ENCODE data around the gene ADRA2A. TPM values are rescaled to one million over a fixed set of nuclear protein-coding genes. Genes with fewer than 3 reads are reported as not detected.

Gene ADRA2A
- total RNA-seq, 1 experiment from 2014 or later: 1.7 TPM

DNA sequence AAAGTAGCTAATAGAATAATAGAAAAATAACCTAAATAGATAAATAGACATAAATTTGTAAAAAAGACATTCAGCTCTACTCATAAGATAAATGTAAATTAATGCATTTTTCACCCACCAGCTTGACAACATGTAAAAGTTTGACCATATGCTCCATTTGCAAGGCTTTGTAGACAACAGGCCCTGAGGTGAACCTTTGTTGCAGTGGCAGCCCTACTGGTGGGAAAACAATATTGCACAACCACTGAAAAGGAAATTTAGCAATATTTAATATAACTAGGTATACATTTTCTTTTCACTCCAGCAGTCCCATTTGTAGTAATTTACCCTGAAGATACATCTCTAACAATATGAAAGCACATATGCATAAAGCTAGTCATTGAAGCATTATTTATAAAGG lies 39.0 kb upstream of the ADRA2A start:
- no peak overlapping the region for H3K27ac Mint-ChIP-seq
- H3K9me3 Mint-ChIP-seq: peaks cover 68% of the 10 kb centered on the region
- ChIA-PET CTCF (interaction anchor here (0.7 to 1.0 kb wide), 2 partner anchors 93 to 500 kb away, joined by 3 read pairs; no protein-coding TSS in a partner anchor), POLR2A (no interaction called here)
- H3K27me3 Mint-ChIP-seq (ENCODE audit: low read depth): no peaks in the 10 kb centered on the region; the same call in none of the 2 replicates
- no peak for ATAC-seq
- peaks cover 51% of the 10 kb centered on the region for H3K36me3 Mint-ChIP-seq
- no peak overlapping the region for H3K4me3 Mint-ChIP-seq
- no peak for DNase-seq (ENCODE audit: low spot score)
- no peaks in the 10 kb centered on the region for H3K4me1 Mint-ChIP-seq
- no peak for TF ChIP-seq ZNF416 (CRISPR knock-in tag; IDR thresholded peaks at IDR 0.05)
- TF ChIP-seq, protein P1, sequence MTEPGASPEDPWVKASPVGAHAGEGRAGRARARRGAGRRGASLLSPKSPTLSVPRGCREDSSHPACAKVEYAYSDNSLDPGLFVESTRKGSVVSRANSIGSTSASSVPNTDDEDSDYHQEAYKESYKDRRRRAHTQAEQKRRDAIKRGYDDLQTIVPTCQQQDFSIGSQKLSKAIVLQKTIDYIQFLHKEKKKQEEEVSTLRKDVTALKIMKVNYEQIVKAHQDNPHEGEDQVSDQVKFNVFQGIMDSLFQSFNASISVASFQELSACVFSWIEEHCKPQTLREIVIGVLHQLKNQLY (CRISPR knock-in tag; IDR thresholded peaks at IDR 0.05): no peak
- TF ChIP-seq, protein P2, sequence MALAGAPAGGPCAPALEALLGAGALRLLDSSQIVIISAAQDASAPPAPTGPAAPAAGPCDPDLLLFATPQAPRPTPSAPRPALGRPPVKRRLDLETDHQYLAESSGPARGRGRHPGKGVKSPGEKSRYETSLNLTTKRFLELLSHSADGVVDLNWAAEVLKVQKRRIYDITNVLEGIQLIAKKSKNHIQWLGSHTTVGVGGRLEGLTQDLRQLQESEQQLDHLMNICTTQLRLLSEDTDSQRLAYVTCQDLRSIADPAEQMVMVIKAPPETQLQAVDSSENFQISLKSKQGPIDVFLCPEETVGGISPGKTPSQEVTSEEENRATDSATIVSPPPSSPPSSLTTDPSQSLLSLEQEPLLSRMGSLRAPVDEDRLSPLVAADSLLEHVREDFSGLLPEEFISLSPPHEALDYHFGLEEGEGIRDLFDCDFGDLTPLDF (CRISPR knock-in tag; IDR thresholded peaks at IDR 0.05): no peak
- TF ChIP-seq ZNF396 (CRISPR knock-in tag; IDR thresholded peaks at IDR 0.05; ENCODE audit: borderline replicate concordance): no peak
- no peak for TF ChIP-seq ZNF671 (CRISPR knock-in tag; IDR thresholded peaks at IDR 0.05)
- no peak for TF ChIP-seq RELA (CRISPR knock-in tag; IDR thresholded peaks at IDR 0.05; ENCODE audit: borderline replicate concordance)
- TF ChIP-seq, protein P3, sequence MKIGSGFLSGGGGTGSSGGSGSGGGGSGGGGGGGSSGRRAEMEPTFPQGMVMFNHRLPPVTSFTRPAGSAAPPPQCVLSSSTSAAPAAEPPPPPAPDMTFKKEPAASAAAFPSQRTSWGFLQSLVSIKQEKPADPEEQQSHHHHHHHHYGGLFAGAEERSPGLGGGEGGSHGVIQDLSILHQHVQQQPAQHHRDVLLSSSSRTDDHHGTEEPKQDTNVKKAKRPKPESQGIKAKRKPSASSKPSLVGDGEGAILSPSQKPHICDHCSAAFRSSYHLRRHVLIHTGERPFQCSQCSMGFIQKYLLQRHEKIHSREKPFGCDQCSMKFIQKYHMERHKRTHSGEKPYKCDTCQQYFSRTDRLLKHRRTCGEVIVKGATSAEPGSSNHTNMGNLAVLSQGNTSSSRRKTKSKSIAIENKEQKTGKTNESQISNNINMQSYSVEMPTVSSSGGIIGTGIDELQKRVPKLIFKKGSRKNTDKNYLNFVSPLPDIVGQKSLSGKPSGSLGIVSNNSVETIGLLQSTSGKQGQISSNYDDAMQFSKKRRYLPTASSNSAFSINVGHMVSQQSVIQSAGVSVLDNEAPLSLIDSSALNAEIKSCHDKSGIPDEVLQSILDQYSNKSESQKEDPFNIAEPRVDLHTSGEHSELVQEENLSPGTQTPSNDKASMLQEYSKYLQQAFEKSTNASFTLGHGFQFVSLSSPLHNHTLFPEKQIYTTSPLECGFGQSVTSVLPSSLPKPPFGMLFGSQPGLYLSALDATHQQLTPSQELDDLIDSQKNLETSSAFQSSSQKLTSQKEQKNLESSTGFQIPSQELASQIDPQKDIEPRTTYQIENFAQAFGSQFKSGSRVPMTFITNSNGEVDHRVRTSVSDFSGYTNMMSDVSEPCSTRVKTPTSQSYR (CRISPR knock-in tag; IDR thresholded peaks at IDR 0.05): no peak
- TF ChIP-seq NFYB (CRISPR knock-in tag; conservative IDR thresholded peaks at IDR 0.05; ENCODE audit: low read depth): no peak
- TF ChIP-seq SMAD4 (CRISPR knock-in tag; IDR thresholded peaks at IDR 0.05): no peak
- no peak for TF ChIP-seq PRRX2 (CRISPR knock-in tag; IDR thresholded peaks at IDR 0.05)
- TF ChIP-seq GABPB1 (CRISPR knock-in tag; IDR thresholded peaks at IDR 0.05): no peak
- TF ChIP-seq ZNF263 (CRISPR knock-in tag; IDR thresholded peaks at IDR 0.05; ENCODE audit: low read depth): no peak
- TF ChIP-seq ZNF232 (CRISPR knock-in tag; IDR thresholded peaks at IDR 0.05): no peak
- TF ChIP-seq ZNF423 (CRISPR knock-in tag; IDR thresholded peaks at IDR 0.05): no peak
- TF ChIP-seq, protein P4, sequence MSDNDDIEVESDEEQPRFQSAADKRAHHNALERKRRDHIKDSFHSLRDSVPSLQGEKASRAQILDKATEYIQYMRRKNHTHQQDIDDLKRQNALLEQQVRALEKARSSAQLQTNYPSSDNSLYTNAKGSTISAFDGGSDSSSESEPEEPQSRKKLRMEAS (CRISPR knock-in tag; IDR thresholded peaks at IDR 0.05): no peak

DNA sequence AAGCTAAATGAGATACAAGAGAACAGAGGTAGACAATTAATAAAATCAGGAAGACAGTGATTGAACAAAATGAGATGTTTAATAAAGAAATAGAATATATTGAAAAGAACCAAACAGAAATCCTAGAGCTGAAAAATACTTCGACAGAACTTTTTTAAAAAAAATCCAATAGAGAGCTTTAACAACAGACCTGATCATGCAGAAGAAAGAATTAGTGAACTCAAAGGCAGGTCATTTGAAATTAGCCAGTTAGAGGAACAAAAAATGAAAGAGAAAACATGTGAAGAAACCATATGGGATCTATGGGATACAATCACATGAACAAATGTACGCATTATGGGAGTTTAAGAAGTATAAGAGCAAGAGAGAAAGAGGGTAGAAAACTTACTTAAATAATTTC lies 37.3 kb upstream of the ADRA2A start:
- CTCF ChIA-PET: no interaction called here
- H3K27ac Mint-ChIP-seq: no peak overlapping the region

More for the DNA sequence above, 37.3 kb upstream of the ADRA2A start:
- POLR2A ChIA-PET: no interaction called here
- Mint-ChIP-seq H3K4me3 (no peak overlapping the region), H3K9me3 (peaks cover 67% of the 10 kb centered on the region), H3K36me3 (peaks cover 52% of the 10 kb centered on the region), H3K4me1 (no peaks in the 10 kb centered on the region), H3K27me3 (ENCODE audit: low read depth) (peaks cover 6% of the 10 kb centered on the region)
- no peak for DNase-seq (ENCODE audit: low spot score)
- TF ChIP-seq ZNF317 (CRISPR knock-in tag; IDR thresholded peaks at IDR 0.05; ENCODE audit: borderline replicate concordance, low read depth): no peak
- TF ChIP-seq, protein P5, sequence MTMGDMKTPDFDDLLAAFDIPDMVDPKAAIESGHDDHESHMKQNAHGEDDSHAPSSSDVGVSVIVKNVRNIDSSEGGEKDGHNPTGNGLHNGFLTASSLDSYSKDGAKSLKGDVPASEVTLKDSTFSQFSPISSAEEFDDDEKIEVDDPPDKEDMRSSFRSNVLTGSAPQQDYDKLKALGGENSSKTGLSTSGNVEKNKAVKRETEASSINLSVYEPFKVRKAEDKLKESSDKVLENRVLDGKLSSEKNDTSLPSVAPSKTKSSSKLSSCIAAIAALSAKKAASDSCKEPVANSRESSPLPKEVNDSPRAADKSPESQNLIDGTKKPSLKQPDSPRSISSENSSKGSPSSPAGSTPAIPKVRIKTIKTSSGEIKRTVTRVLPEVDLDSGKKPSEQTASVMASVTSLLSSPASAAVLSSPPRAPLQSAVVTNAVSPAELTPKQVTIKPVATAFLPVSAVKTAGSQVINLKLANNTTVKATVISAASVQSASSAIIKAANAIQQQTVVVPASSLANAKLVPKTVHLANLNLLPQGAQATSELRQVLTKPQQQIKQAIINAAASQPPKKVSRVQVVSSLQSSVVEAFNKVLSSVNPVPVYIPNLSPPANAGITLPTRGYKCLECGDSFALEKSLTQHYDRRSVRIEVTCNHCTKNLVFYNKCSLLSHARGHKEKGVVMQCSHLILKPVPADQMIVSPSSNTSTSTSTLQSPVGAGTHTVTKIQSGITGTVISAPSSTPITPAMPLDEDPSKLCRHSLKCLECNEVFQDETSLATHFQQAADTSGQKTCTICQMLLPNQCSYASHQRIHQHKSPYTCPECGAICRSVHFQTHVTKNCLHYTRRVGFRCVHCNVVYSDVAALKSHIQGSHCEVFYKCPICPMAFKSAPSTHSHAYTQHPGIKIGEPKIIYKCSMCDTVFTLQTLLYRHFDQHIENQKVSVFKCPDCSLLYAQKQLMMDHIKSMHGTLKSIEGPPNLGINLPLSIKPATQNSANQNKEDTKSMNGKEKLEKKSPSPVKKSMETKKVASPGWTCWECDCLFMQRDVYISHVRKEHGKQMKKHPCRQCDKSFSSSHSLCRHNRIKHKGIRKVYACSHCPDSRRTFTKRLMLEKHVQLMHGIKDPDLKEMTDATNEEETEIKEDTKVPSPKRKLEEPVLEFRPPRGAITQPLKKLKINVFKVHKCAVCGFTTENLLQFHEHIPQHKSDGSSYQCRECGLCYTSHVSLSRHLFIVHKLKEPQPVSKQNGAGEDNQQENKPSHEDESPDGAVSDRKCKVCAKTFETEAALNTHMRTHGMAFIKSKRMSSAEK (CRISPR knock-in tag; IDR thresholded peaks at IDR 0.05; ENCODE audit: borderline replicate concordance): no peak
- TF ChIP-seq CBFB (CRISPR knock-in tag; IDR thresholded peaks at IDR 0.05; ENCODE audit: low read depth): no peak
- TF ChIP-seq, protein P1 (CRISPR knock-in tag; IDR thresholded peaks at IDR 0.05): no peak
- TF ChIP-seq CREB1 (CRISPR knock-in tag; IDR thresholded peaks at IDR 0.05): no peak
- no peak for TF ChIP-seq TEAD4 (CRISPR knock-in tag; IDR thresholded peaks at IDR 0.05)
- TF ChIP-seq, protein P4 (CRISPR knock-in tag; IDR thresholded peaks at IDR 0.05): no peak
- TF ChIP-seq, protein P6, sequence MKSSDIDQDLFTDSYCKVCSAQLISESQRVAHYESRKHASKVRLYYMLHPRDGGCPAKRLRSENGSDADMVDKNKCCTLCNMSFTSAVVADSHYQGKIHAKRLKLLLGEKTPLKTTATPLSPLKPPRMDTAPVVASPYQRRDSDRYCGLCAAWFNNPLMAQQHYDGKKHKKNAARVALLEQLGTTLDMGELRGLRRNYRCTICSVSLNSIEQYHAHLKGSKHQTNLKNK (CRISPR knock-in tag; IDR thresholded peaks at IDR 0.05): no peak
- TF ChIP-seq, protein P7, sequence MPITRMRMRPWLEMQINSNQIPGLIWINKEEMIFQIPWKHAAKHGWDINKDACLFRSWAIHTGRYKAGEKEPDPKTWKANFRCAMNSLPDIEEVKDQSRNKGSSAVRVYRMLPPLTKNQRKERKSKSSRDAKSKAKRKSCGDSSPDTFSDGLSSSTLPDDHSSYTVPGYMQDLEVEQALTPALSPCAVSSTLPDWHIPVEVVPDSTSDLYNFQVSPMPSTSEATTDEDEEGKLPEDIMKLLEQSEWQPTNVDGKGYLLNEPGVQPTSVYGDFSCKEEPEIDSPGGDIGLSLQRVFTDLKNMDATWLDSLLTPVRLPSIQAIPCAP (CRISPR knock-in tag; IDR thresholded peaks at IDR 0.05): no peak
- TF ChIP-seq GTF2I (CRISPR knock-in tag; conservative IDR thresholded peaks at IDR 0.05): no peak
- ATAC-seq: no peak
